GM23338 (cell line): ENCODE data around the gene GRIN1.

Source experiments
- CTCF ChIP-seq, 2 experiments: fragments of 200-600 bp in 1 of 2; sonication (generic) in 1 of 2; conservative IDR thresholded peaks; 2 replicates each; pipeline versions ENCODE4 v1.5.1 to v1.6.1; 2016 to 2017; ENCODE audit warnings: antibody characterized with exemption in 2 of 2, low read depth in 2 of 2, mild to moderate bottlenecking in 2 of 2, moderate library complexity in 1 of 2
- ETS1 ChIP-seq: IDR thresholded peaks from 2 replicates; pipeline ENCODE4 v1.6.1; 2016; ENCODE audit warnings: antibody characterized with exemption
- EZH2 ChIP-seq: fragments of 200-600 bp; sonication (generic); IDR thresholded peaks from one replicate; pipeline ENCODE4 v1.8.0; 2017; ENCODE audit warnings: antibody characterized with exemption, mild to moderate bottlenecking, low read depth; ENCODE audit not compliant: unreplicated experiment
- EZH2phosphoT487 ChIP-seq: fragments of 200-600 bp; sonication (generic); IDR thresholded peaks from one replicate; pipeline ENCODE4 v1.8.1; 2018; ENCODE audit warnings: antibody characterized with exemption; ENCODE audit not compliant: unreplicated experiment
- JUNB ChIP-seq: IDR thresholded peaks from one replicate; pipeline ENCODE4 v1.6.1; 2016; ENCODE audit warnings: antibody characterized with exemption; ENCODE audit not compliant: unreplicated experiment
- POLR2AphosphoS5 ChIP-seq: IDR thresholded peaks from 2 replicates; pipeline ENCODE4 v1.6.1; 2016; ENCODE audit warnings: antibody characterized with exemption, low read depth
- REST ChIP-seq: IDR thresholded peaks from one replicate; pipeline ENCODE4 v1.6.1; 2018; ENCODE audit warnings: antibody characterized with exemption; ENCODE audit not compliant: unreplicated experiment

- no peak for TF ChIP-seq CTCF (conservative IDR thresholded peaks at IDR 0.05; ENCODE audit: low read depth in 2 of 2)
- no peak for TF ChIP-seq REST
- TF ChIP-seq EZH2phosphoT487: no peak
- no peak for TF ChIP-seq POLR2AphosphoS5
- no peak for TF ChIP-seq EZH2
- TF ChIP-seq JUNB: no peak
- TF ChIP-seq ETS1: no peak
Measured at GRCh38 chr9:137191691-137192447, 52.9 kb downstream of the GRIN1 start.
